PC-3 (cell line): ENCODE data around the gene RBFOX2.

Experiments
- EZH2 ChIP-seq: fragments of 300-600 bp; sonication (generic); IDR thresholded peaks from one replicate; pipeline ENCODE4 v1.6.1; 2017; ENCODE audit warnings: antibody characterized with exemption, mild to moderate bottlenecking, low read length; ENCODE audit not compliant: unreplicated experiment
- TF ChIP-seq, protein P1 (sequence below): fragments of 300-600 bp; sonication (generic); conservative IDR thresholded peaks from 2 replicates; pipeline ENCODE4 v1.5.1; 2017; ENCODE audit warnings: antibody characterized with exemption, low read depth, mild to moderate bottlenecking, low read length

DNA sequence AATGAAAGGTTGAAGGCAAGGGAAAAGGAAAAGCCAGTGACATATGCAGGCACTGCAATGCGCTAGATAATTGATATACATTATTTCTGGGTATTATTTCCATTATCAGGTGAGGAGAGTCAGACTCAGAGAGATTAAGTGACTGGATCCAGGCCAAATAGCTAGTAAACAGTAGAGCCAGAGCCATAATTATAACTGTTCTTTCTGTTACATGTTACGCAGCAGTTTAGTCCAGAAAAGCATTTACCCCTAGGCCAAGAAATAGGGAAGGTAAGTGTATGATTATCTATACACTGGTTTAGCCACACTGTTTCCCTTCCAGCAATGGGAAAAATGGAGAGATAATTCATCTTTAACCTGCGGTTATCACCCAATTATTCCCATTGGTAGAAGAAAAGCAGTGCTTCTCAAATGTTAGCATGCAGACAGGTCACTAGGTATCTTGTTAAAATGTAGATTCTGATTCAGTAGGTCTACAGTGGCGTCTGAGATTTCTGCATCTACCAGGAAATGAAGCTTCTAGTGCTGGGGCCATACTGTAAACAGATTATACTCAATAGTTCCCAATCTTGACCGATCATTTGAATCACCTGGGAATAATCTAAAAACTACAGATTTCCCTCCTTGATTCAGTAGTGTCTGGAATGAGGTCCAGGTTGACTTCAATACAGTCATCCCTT lies 69.4 kb downstream of the RBFOX2 start:
- TF ChIP-seq, protein P1, sequence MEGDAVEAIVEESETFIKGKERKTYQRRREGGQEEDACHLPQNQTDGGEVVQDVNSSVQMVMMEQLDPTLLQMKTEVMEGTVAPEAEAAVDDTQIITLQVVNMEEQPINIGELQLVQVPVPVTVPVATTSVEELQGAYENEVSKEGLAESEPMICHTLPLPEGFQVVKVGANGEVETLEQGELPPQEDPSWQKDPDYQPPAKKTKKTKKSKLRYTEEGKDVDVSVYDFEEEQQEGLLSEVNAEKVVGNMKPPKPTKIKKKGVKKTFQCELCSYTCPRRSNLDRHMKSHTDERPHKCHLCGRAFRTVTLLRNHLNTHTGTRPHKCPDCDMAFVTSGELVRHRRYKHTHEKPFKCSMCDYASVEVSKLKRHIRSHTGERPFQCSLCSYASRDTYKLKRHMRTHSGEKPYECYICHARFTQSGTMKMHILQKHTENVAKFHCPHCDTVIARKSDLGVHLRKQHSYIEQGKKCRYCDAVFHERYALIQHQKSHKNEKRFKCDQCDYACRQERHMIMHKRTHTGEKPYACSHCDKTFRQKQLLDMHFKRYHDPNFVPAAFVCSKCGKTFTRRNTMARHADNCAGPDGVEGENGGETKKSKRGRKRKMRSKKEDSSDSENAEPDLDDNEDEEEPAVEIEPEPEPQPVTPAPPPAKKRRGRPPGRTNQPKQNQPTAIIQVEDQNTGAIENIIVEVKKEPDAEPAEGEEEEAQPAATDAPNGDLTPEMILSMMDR: no peak
- no peak for TF ChIP-seq EZH2
